Skeletal muscle satellite cell (primary cell): ENCODE results near the gene LRRC8D.
"Not testable (repeated sequence)": the region's sequence is repeated elsewhere in the genome, so short reads cannot be mapped to it uniquely, and the experiment has no call there.

Experiments
- H3K27me3 ChIP-seq: 2 replicates; pipeline ENCODE4 v1.7.0; 2013; ENCODE audit warnings: low read length; ENCODE audit not compliant: control insufficient read depth, insufficient read depth
- H3K36me3 ChIP-seq: 2 replicates; pipeline ENCODE4 v1.7.0; 2013; ENCODE audit warnings: mild to moderate bottlenecking, control low read depth, low read length; ENCODE audit not compliant: insufficient read depth
- H3K4me1 ChIP-seq: 2 replicates; pipeline ENCODE4 v1.7.0; 2013; ENCODE audit warnings: low read length; ENCODE audit not compliant: control insufficient read depth, insufficient read depth
- H3K4me2 ChIP-seq: 2 replicates; pipeline ENCODE4 v1.7.0; 2013; ENCODE audit warnings: mild to moderate bottlenecking, low read length
- H3K4me3 ChIP-seq: 2 replicates; pipeline ENCODE4 v1.7.0; 2013; ENCODE audit warnings: low read length
- H3K9ac ChIP-seq: 2 replicates; pipeline ENCODE4 v1.7.0; 2013; ENCODE audit warnings: mild to moderate bottlenecking, low read depth, low read length, moderate library complexity
- H3K9me3 ChIP-seq: replicated peaks from 2 replicates; pipeline ENCODE4 v1.7.0; 2013; ENCODE audit warnings: mild to moderate bottlenecking, control low read depth, low read length

Gene LRRC8D

GRCh38 chr1:89913353-89914095 lies 92.7 kb downstream of the LRRC8D start:
- H3K4me1 ChIP-seq, result peaks cover 26% of the 10 kb centered on the region
- no peak overlapping the region for H3K4me3 ChIP-seq
- no peaks in the 10 kb centered on the region for H3K9me3 ChIP-seq
- H3K4me2 ChIP-seq, result no peak overlapping the region
- no peak overlapping the region for H3K9ac ChIP-seq
- H3K36me3 ChIP-seq, result no peaks in the 10 kb centered on the region
- H3K27me3 ChIP-seq, result no peaks in the 10 kb centered on the region

- H3K36me3 ChIP-seq, result no peaks in the 10 kb centered on the region
- H3K27me3 ChIP-seq, result no peaks in the 10 kb centered on the region
- no peaks in the 10 kb centered on the region for H3K9me3 ChIP-seq
- H3K4me2 ChIP-seq, result no peak overlapping the region
- no peak overlapping the region for H3K9ac ChIP-seq
- no peaks in the 10 kb centered on the region for H3K4me1 ChIP-seq
- H3K4me3 ChIP-seq, result no peak overlapping the region
Measured at GRCh38 chr1:89917353-89917752, 96.5 kb downstream of the LRRC8D start.

- H3K4me3 ChIP-seq, result no peak overlapping the region
- peaks cover under 1% of the 10 kb centered on the region for H3K9me3 ChIP-seq
- no peak overlapping the region for H3K4me2 ChIP-seq
- H3K4me1 ChIP-seq, result no peaks in the 10 kb centered on the region
- no peaks in the 10 kb centered on the region for H3K36me3 ChIP-seq
- no peak overlapping the region for H3K9ac ChIP-seq
- no peaks in the 10 kb centered on the region for H3K27me3 ChIP-seq
Measured at GRCh38 chr1:89918127-89918793, 97.4 kb downstream of the LRRC8D start.

DNA sequence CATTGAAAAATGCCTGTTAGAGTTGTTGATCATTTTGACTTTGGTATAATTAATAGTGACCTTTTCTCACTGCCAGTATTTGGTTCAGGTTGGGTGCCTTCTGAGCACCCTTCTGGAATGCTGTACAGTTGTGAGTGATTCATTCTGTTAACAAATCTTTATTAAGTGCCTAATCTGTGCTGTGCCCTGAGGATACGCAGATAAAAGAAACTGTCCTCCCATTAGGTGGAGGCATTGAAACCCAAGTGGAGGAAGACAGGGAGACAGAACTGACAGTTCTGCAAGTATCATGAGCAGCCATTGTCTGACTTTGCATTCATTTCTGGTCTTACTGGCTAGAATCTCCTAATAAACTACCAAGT lies 97.9 kb downstream of the LRRC8D start:
- Histone ChIP-seq H3K4me2 (no peak overlapping the region), H3K9ac (no peak overlapping the region), H3K9me3 (peaks cover 4% of the 10 kb centered on the region), H3K27me3 (no peaks in the 10 kb centered on the region), H3K4me3 (no peak overlapping the region), H3K4me1 (no peaks in the 10 kb centered on the region), H3K36me3 (no peaks in the 10 kb centered on the region)

DNA sequence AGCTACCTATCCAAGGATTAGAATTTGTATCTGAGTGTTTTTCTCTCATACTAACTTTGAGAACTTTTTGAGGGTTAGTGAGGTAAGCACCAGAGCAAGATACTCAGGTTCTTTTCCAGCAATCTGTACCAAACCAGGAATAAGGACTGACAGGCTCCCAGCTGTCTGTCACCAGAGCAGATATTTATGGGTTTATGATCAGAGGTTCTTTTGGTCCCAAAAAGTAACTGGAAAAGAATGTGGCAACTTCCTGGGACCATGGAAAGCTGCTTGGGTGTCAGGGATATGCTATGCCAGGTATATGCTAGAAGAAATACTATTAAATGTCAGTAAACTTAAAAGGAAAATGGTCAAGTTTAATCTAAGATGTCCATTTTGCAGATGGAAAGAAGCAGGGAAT lies 98.3 kb downstream of the LRRC8D start:
- no peak overlapping the region for H3K9ac ChIP-seq
- peaks cover 4% of the 10 kb centered on the region for H3K9me3 ChIP-seq
- H3K4me1 ChIP-seq, result no peaks in the 10 kb centered on the region
- H3K4me2 ChIP-seq, result no peak overlapping the region
- no peaks in the 10 kb centered on the region for H3K36me3 ChIP-seq
- H3K27me3 ChIP-seq, result no peaks in the 10 kb centered on the region
- H3K4me3 ChIP-seq, result no peak overlapping the region

GRCh38 chr1:89922911-89923310 lies 102.1 kb downstream of the LRRC8D start:
- H3K27me3 ChIP-seq, result no peaks in the 10 kb centered on the region
- no peak overlapping the region for H3K9ac ChIP-seq
- H3K4me3 ChIP-seq, result no peak overlapping the region
- H3K4me1 ChIP-seq, result no peaks in the 10 kb centered on the region
- no peak overlapping the region for H3K4me2 ChIP-seq
- no peaks in the 10 kb centered on the region for H3K36me3 ChIP-seq
- H3K9me3 ChIP-seq, result peaks cover 4% of the 10 kb centered on the region

GRCh38 chr1:89923517-89923916 lies 102.7 kb downstream of the LRRC8D start:
- H3K9me3 ChIP-seq, result peaks cover 4% of the 10 kb centered on the region
- H3K27me3 ChIP-seq, result no peaks in the 10 kb centered on the region
- H3K36me3 ChIP-seq, result no peaks in the 10 kb centered on the region
- no peak overlapping the region for H3K9ac ChIP-seq
- H3K4me1 ChIP-seq, result no peaks in the 10 kb centered on the region
- no peak overlapping the region for H3K4me2 ChIP-seq
- H3K4me3 ChIP-seq, result no peak overlapping the region

GRCh38 chr1:89924075-89924474 lies 103.2 kb downstream of the LRRC8D start:
- H3K36me3 ChIP-seq, H3K27me3 ChIP-seq, H3K4me1 ChIP-seq, H3K9ac ChIP-seq, H3K4me3 ChIP-seq, H3K9me3 ChIP-seq, H3K4me2 ChIP-seq: not testable (repeated sequence)

DNA sequence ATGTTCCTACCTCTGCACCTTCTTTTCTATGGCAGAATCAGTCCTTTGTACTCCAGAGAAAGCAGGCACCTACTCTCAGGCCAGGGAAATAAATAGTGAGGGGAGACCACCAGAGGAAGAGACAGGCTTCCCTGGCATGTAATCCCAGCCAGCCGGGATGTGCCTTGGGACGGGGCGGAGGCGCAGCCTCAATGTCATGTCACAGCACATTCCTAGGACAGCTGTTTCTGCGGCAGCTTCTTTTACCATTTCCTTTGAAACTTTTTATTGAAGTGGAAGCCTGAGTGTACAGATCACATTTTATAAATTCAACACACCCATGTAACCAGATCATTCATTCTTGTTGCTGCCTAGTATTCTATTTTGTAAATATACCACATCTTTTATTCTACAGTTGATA lies 106.2 kb downstream of the LRRC8D start:
- Histone ChIP-seq H3K27me3 (no peaks in the 10 kb centered on the region), H3K4me2 (no peak overlapping the region), H3K9me3 (peaks cover 4% of the 10 kb centered on the region), H3K4me1 (no peaks in the 10 kb centered on the region), H3K4me3 (no peak overlapping the region), H3K9ac (no peak overlapping the region), H3K36me3 (no peaks in the 10 kb centered on the region)

DNA sequence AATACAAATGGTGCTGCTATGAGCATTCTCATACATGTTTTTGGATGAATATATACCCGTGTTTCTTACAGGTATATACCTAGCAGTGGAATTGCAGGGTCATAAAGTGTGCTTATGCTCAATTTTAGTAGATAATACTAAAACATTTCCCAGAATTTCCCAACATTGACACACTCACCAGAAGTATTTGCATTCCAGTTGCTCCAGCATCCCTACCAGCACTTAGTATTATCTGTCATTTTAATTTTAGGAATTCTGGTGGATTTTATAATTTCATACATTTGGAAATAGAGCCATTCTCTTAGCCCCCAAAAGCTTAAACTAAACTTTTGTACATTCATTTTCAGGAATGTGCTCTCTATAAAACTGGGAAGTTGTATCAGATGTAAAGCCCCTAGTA lies 106.6 kb downstream of the LRRC8D start:
- Histone ChIP-seq H3K9me3 (peaks cover 4% of the 10 kb centered on the region), H3K9ac (no peak overlapping the region), H3K4me3 (no peak overlapping the region), H3K27me3 (no peaks in the 10 kb centered on the region), H3K36me3 (no peaks in the 10 kb centered on the region), H3K4me1 (no peaks in the 10 kb centered on the region), H3K4me2 (no peak overlapping the region)

- no peaks in the 10 kb centered on the region for H3K4me1 ChIP-seq
- H3K4me3 ChIP-seq, result no peak overlapping the region
- no peak overlapping the region for H3K4me2 ChIP-seq
- peaks cover 1% of the 10 kb centered on the region for H3K9me3 ChIP-seq
- peaks cover 3% of the 10 kb centered on the region for H3K36me3 ChIP-seq
- H3K9ac ChIP-seq, result no peak overlapping the region
- no peaks in the 10 kb centered on the region for H3K27me3 ChIP-seq
Measured at GRCh38 chr1:89928506-89928905, 107.7 kb downstream of the LRRC8D start.

GRCh38 chr1:89929467-89930063 lies 108.7 kb downstream of the LRRC8D start:
- peaks cover 9% of the 10 kb centered on the region for H3K36me3 ChIP-seq
- H3K9me3 ChIP-seq, result no peaks in the 10 kb centered on the region
- H3K4me2 ChIP-seq, result no peak overlapping the region
- no peak overlapping the region for H3K9ac ChIP-seq
- no peak overlapping the region for H3K4me3 ChIP-seq
- H3K4me1 ChIP-seq, result no peaks in the 10 kb centered on the region
- H3K27me3 ChIP-seq, result no peaks in the 10 kb centered on the region
